Gastrocnemius medialis (tissue), 4 donors: ENCODE data around the gene CDK17. TPM values are rescaled to one million over a fixed set of nuclear protein-coding genes. Genes with fewer than 3 reads are reported as not detected.
A peak's percentile ranks its signal among the peaks of the same experiment; 100 is the strongest.

Source experiments
- ATAC-seq, 2 donors: fragments of 150-250 bp; one replicate each; pipeline ENCODE4 v1.9.1; 2016
- DNase-seq, 2 donors: peaks; one replicate each; pipeline ENCODE4 v3.0.0-alpha.2; 2019
- H3K27ac ChIP-seq, 4 donors: fragments of 200-600 bp; sonication (generic); 1 replicate in 1 of 4; 2 replicates in 3 of 4; pipeline ENCODE4 v1.5.1; 2016 to 2018; ENCODE audit warnings: mild to moderate bottlenecking in 2 of 4, moderate library complexity in 1 of 4
- H3K27me3 ChIP-seq, 3 donors: fragments of 200-600 bp; sonication (generic) in 2 of 3; 1 replicate in 1 of 3; 2 replicates in 2 of 3; pipeline versions ENCODE4 v1.5.1 to v1.6.0; 2016 to 2019; ENCODE audit warnings: mild to moderate bottlenecking in 1 of 3, moderate library complexity in 1 of 3
- H3K36me3 ChIP-seq, 2 donors: fragments of 200-600 bp; sonication (generic) in 1 of 2; one replicate each; pipeline ENCODE4 v1.5.1; 2017 to 2018
- H3K4me1 ChIP-seq, 2 donors: fragments of 200-600 bp; sonication (generic) in 1 of 2; one replicate each; pipeline ENCODE4 v1.5.1; 2016 to 2017; ENCODE audit warnings: mild to moderate bottlenecking in 2 of 2
- H3K4me3 ChIP-seq, 4 donors: fragments of 200-600 bp; sonication (generic) in 3 of 4; 1 replicate in 1 of 4; 2 replicates in 3 of 4; pipeline ENCODE4 v1.5.1; 2016 to 2019; ENCODE audit warnings: mild to moderate bottlenecking in 2 of 4
- H3K9me3 ChIP-seq, 3 donors: fragments of 200-600 bp; sonication (generic) in 2 of 3; 1 replicate in 1 of 3; 2 replicates in 2 of 3; pipeline ENCODE4 v1.5.1; 2016 to 2019
- CTCF ChIP-seq, 5 experiments: fragments of 450-650 bp in 3 of 5; fragments of 200-600 bp in 2 of 5; sonication (generic) in 2 of 5; IDR thresholded peaks in 4 of 5; conservative IDR thresholded peaks in 1 of 5; 1 replicate in 4 of 5; 2 replicates in 1 of 5; pipeline ENCODE4 v1.5.1; 2016 to 2019; ENCODE audit warnings: antibody characterized with exemption in 5 of 5, mild to moderate bottlenecking in 3 of 5, moderate library complexity in 3 of 5
- POLR2A ChIP-seq, 2 donors: fragments of 450-650 bp; IDR thresholded peaks; one replicate each; pipeline ENCODE4 v1.6.1; 2017; ENCODE audit warnings: antibody characterized with exemption in 2 of 2, mild to moderate bottlenecking in 2 of 2, moderate library complexity in 2 of 2
- in situ Hi-C, 4 donors: fragments of 200-750 bp; cut with MboI; loops; one replicate each; pipeline versions ENCODE4 v1.15.0 to v1.8.0; 2017; ENCODE audit warnings: low sequenced_read_pairs in 4 of 4
- intact Hi-C: fragments of 100-400 bp; cut with DNase I; formaldehyde crosslinking; loops from one replicate; pipeline ENCODE4 v1.15.1; 2023; ENCODE audit warnings: low total_unique reads
- total RNA-seq, 4 donors: library from RNA; depleted of rRNA; stranded (reverse); fragments of >200 nt; gene quantifications; one replicate each; pipeline versions ENCODE4 v1.1.0 to v1.2.3, GENCODE V29; 2016

CDK17 gene
- total RNA-seq, 4 donors from 2014 or later: 10.9 to 25.1 (median 20.9) TPM

GRCh38 chr12:96234591-96235483 lies 165.4 kb downstream of the CDK17 start:
- ATAC-seq (no peak), DNase-seq (no peak)
- peak overlapping the region; percentile 11 to 69 (median 46) for H3K27ac ChIP-seq
- H3K9me3 ChIP-seq: no peaks in the 10 kb centered on the region
- peaks cover 8 to 9% (median 8%) of the 10 kb centered on the region in 3 donors for H3K27me3 ChIP-seq
- H3K36me3 ChIP-seq: no peaks in the 10 kb centered on the region
- intact Hi-C loops: loop anchor here (2.0 to 10.0 kb wide), 3 partner anchors 18 to 380 kb away; partner anchors contain the start of gene SNRPF
- TF ChIP-seq POLR2A (IDR thresholded peaks at IDR 0.05) (no peak), CTCF (IDR thresholded peaks at IDR 0.05 in 4 of 5, conservative IDR thresholded peaks at IDR 0.05 in 1 of 5) (no peak)
- H3K4me3 ChIP-seq: no peak overlapping the region
- in situ Hi-C loops: no loop called here
- peaks cover 42 to 47% of the 10 kb centered on the region in 2 donors for H3K4me1 ChIP-seq

GRCh38 chr12:96233939-96234461 lies 166.2 kb downstream of the CDK17 start:
- H3K27me3 ChIP-seq: peaks cover 0 to 8% (median 5%) of the 10 kb centered on the region in 3 donors
- in situ Hi-C loops: no loop called here
- H3K9me3 ChIP-seq: no peaks in the 10 kb centered on the region
- intact Hi-C loops: loop anchor here (2.0 to 10.0 kb wide), 3 partner anchors 17 to 379 kb away; partner anchors contain the start of gene SNRPF
- DNase-seq: peak; percentile 78 to 86
- peaks cover 42 to 44% of the 10 kb centered on the region in 2 donors for H3K4me1 ChIP-seq
- ATAC-seq: peak; percentile 84 to 86
- H3K36me3 ChIP-seq: no peaks in the 10 kb centered on the region
- TF ChIP-seq CTCF (IDR thresholded peaks at IDR 0.05 in 4 of 5, conservative IDR thresholded peaks at IDR 0.05 in 1 of 5) (no peak), POLR2A (IDR thresholded peaks at IDR 0.05) (no peak)
- H3K4me3 ChIP-seq: no peak overlapping the region
- peak overlapping the region; percentile 59 to 69 (median 66) for H3K27ac ChIP-seq

GRCh38 chr12:96233168-96233567 lies 167.1 kb downstream of the CDK17 start:
- intact Hi-C loops: loop anchor here (5.0 to 10.0 kb wide), 2 partner anchors 164 to 378 kb away; partner anchors contain the start of gene SNRPF
- DNase-seq (peak in 1 of 2 donors; percentile 61), ATAC-seq (no peak)
- H3K27me3 ChIP-seq: peaks cover 0 to 8% (median 5%) of the 10 kb centered on the region in 3 donors
- no peak overlapping the region for H3K4me3 ChIP-seq
- H3K9me3 ChIP-seq: no peaks in the 10 kb centered on the region
- no peaks in the 10 kb centered on the region for H3K36me3 ChIP-seq
- peak overlapping the region in 3 of 4 donors; percentile 63 to 69 (median 69) for H3K27ac ChIP-seq
- in situ Hi-C loops: no loop called here
- TF ChIP-seq CTCF (IDR thresholded peaks at IDR 0.05 in 4 of 5, conservative IDR thresholded peaks at IDR 0.05 in 1 of 5) (no peak), POLR2A (IDR thresholded peaks at IDR 0.05) (no peak)
- H3K4me1 ChIP-seq: peaks cover 37 to 42% of the 10 kb centered on the region in 2 donors

- no peaks in the 10 kb centered on the region for H3K36me3 ChIP-seq
- TF ChIP-seq CTCF (IDR thresholded peaks at IDR 0.05 in 4 of 5, conservative IDR thresholded peaks at IDR 0.05 in 1 of 5) (no peak), POLR2A (IDR thresholded peaks at IDR 0.05) (no peak)
- DNase-seq: no peak
- no peak for ATAC-seq
- no peak overlapping the region for H3K27ac ChIP-seq
- in situ Hi-C loops (no loop called here), intact Hi-C loops (loop anchor here (5.0 to 10.0 kb wide), 2 partner anchors 167 to 376 kb away; partner anchors contain the start of gene SNRPF)
- H3K9me3 ChIP-seq: no peaks in the 10 kb centered on the region
- H3K4me3 ChIP-seq: no peak overlapping the region
- H3K27me3 ChIP-seq: no peaks in the 10 kb centered on the region
- H3K4me1 ChIP-seq: peaks cover 15 to 22% of the 10 kb centered on the region in 2 donors
Measured at GRCh38 chr12:96230646-96231045, 169.6 kb downstream of the CDK17 start.
